H1 (cell line): ENCODE data around the gene MGRN1. TPM values are rescaled to one million over a fixed set of nuclear protein-coding genes. Genes with fewer than 3 reads are reported as not detected.

Experiments used
- EGR1 ChIP-seq: IDR thresholded peaks from 2 replicates; pipeline ENCODE4 v1.6.1; 2011; ENCODE audit warnings: low read depth, low read length, borderline replicate concordance
- JUND ChIP-seq: IDR thresholded peaks from 2 replicates; pipeline ENCODE4 v1.6.1; 2011; ENCODE audit warnings: mild to moderate bottlenecking, improper control_type of control experiment, low read length
- NANOG ChIP-seq: IDR thresholded peaks from 2 replicates; pipeline ENCODE4 v1.6.1; 2011; ENCODE audit warnings: low read length, low read depth, mild to moderate bottlenecking, inconsistent platforms; ENCODE audit not compliant: insufficient read depth, poor library complexity, severe bottlenecking
- POU5F1 ChIP-seq: IDR thresholded peaks from 2 replicates; pipeline ENCODE4 v1.6.1; 2011; ENCODE audit warnings: low read depth, mild to moderate bottlenecking, low read length, moderate library complexity
- RXRA ChIP-seq: IDR thresholded peaks from 2 replicates; pipeline ENCODE4 v1.6.1; 2011; ENCODE audit warnings: low read depth, mild to moderate bottlenecking, low read length, moderate library complexity; ENCODE audit not compliant: insufficient read depth
- TAF1 ChIP-seq: IDR thresholded peaks from 2 replicates; pipeline ENCODE4 v1.6.1; 2011; ENCODE audit warnings: mild to moderate bottlenecking, low read depth, low read length
- ZNF274 ChIP-seq: IDR thresholded peaks from 2 replicates; pipeline ENCODE4 v1.7.0; 2012; ENCODE audit warnings: low read length, borderline replicate concordance; ENCODE audit errors: extremely low read depth
- polyA plus RNA-seq, 7 experiments: library from polyadenylated mRNA; depleted of rRNA in 3 of 7; stranded (reverse) in 5 of 7; unstranded in 2 of 7; fragments of >200 nt in 5 of 7; fragments of 200-250 nt in 2 of 7; gene quantifications; 1 replicate in 5 of 7; 2 replicates in 1 of 7; 4 replicates in 1 of 7; pipeline versions ENCODE4 v1.2.1 to v1.2.3, GENCODE V29; 2011 to 2013; ENCODE audit warnings: missing spikeins in 2 of 7, mixed read lengths in 2 of 7
- total RNA-seq: library from RNA; stranded (reverse); fragmentation: NEBNext Ultra II Directional; extraction: Animal tissue kit (Norgen Biotek cat#: 25700); gene quantifications from 2 replicates; pipeline ENCODE4 v1.2.1, GENCODE V29; 2021
- TF ChIP-seq, protein P1 (sequence below): fragments of 300-600 bp; sonication (generic); IDR thresholded peaks from 2 replicates; pipeline ENCODE4 v1.7.1; 2012; ENCODE audit warnings: low read length, moderate library complexity, mild to moderate bottlenecking, inconsistent platforms; ENCODE audit not compliant: insufficient replicate concordance

The MGRN1 gene
- total and polyA plus RNA-seq, 2 of the 8 experiments (the other 6 are each of a cell fraction or from before 2014, with no cell fraction given), result 15.0 to 82.3 TPM

- TF ChIP-seq, protein P1, sequence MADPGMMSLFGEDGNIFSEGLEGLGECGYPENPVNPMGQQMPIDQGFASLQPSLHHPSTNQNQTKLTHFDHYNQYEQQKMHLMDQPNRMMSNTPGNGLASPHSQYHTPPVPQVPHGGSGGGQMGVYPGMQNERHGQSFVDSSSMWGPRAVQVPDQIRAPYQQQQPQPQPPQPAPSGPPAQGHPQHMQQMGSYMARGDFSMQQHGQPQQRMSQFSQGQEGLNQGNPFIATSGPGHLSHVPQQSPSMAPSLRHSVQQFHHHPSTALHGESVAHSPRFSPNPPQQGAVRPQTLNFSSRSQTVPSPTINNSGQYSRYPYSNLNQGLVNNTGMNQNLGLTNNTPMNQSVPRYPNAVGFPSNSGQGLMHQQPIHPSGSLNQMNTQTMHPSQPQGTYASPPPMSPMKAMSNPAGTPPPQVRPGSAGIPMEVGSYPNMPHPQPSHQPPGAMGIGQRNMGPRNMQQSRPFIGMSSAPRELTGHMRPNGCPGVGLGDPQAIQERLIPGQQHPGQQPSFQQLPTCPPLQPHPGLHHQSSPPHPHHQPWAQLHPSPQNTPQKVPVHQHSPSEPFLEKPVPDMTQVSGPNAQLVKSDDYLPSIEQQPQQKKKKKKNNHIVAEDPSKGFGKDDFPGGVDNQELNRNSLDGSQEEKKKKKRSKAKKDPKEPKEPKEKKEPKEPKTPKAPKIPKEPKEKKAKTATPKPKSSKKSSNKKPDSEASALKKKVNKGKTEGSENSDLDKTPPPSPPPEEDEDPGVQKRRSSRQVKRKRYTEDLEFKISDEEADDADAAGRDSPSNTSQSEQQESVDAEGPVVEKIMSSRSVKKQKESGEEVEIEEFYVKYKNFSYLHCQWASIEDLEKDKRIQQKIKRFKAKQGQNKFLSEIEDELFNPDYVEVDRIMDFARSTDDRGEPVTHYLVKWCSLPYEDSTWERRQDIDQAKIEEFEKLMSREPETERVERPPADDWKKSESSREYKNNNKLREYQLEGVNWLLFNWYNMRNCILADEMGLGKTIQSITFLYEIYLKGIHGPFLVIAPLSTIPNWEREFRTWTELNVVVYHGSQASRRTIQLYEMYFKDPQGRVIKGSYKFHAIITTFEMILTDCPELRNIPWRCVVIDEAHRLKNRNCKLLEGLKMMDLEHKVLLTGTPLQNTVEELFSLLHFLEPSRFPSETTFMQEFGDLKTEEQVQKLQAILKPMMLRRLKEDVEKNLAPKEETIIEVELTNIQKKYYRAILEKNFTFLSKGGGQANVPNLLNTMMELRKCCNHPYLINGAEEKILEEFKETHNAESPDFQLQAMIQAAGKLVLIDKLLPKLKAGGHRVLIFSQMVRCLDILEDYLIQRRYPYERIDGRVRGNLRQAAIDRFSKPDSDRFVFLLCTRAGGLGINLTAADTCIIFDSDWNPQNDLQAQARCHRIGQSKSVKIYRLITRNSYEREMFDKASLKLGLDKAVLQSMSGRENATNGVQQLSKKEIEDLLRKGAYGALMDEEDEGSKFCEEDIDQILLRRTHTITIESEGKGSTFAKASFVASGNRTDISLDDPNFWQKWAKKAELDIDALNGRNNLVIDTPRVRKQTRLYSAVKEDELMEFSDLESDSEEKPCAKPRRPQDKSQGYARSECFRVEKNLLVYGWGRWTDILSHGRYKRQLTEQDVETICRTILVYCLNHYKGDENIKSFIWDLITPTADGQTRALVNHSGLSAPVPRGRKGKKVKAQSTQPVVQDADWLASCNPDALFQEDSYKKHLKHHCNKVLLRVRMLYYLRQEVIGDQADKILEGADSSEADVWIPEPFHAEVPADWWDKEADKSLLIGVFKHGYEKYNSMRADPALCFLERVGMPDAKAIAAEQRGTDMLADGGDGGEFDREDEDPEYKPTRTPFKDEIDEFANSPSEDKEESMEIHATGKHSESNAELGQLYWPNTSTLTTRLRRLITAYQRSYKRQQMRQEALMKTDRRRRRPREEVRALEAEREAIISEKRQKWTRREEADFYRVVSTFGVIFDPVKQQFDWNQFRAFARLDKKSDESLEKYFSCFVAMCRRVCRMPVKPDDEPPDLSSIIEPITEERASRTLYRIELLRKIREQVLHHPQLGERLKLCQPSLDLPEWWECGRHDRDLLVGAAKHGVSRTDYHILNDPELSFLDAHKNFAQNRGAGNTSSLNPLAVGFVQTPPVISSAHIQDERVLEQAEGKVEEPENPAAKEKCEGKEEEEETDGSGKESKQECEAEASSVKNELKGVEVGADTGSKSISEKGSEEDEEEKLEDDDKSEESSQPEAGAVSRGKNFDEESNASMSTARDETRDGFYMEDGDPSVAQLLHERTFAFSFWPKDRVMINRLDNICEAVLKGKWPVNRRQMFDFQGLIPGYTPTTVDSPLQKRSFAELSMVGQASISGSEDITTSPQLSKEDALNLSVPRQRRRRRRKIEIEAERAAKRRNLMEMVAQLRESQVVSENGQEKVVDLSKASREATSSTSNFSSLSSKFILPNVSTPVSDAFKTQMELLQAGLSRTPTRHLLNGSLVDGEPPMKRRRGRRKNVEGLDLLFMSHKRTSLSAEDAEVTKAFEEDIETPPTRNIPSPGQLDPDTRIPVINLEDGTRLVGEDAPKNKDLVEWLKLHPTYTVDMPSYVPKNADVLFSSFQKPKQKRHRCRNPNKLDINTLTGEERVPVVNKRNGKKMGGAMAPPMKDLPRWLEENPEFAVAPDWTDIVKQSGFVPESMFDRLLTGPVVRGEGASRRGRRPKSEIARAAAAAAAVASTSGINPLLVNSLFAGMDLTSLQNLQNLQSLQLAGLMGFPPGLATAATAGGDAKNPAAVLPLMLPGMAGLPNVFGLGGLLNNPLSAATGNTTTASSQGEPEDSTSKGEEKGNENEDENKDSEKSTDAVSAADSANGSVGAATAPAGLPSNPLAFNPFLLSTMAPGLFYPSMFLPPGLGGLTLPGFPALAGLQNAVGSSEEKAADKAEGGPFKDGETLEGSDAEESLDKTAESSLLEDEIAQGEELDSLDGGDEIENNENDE, result no peak
- TF ChIP-seq JUND, result no peak
- no peak for TF ChIP-seq POU5F1
- TF ChIP-seq EGR1, result no peak
- TF ChIP-seq ZNF274, result no peak
- no peak for TF ChIP-seq RXRA
- no peak for TF ChIP-seq TAF1
- no peak for TF ChIP-seq NANOG
Measured at GRCh38 chr16:4686497-4687210, 62.0 kb downstream of the MGRN1 start (continued).
